CD4-positive, alpha-beta T cell (primary cell): ENCODE results near the gene NES. TPM values are rescaled to one million over a fixed set of nuclear protein-coding genes. Genes with fewer than 3 reads are reported as not detected.

Experiments used
- ATAC-seq: fragments of 200-7000 bp; cut with Tn5 transposase; one replicate; pipeline ENCODE4 v1.10.0; 2022; ENCODE audit warnings: mild to moderate bottlenecking; ENCODE audit not compliant: poor library complexity
- CTCF ChIA-PET: fragments of 350-600 bp; sonication (Branson Sonifier 250); formaldehyde crosslinking; loops from one replicate; lab custom pipeline; 2021; ENCODE audit warnings: antibody characterized with exemption, inconsistent platforms; lab: Charles Lee
- POLR2A ChIA-PET: fragments of 350-600 bp; sonication (Branson Sonifier 250); formaldehyde crosslinking; loops from one replicate; lab custom pipeline; 2021; ENCODE audit warnings: antibody characterized with exemption, inconsistent platforms; lab: Charles Lee
- DNase-seq, 14 experiments: peaks; one replicate each; pipeline ENCODE4 v3.0.0-alpha.2; 2013 to 2020; ENCODE audit warnings: mixed read lengths in 2 of 14
- H3K27ac ChIP-seq, 2 donors: one replicate each; pipeline versions ENCODE4 v1.5.1 to v1.7.0; 2013; ENCODE audit warnings: low read length in 2 of 2, low read depth in 1 of 2, mild to moderate bottlenecking in 1 of 2
- H3K27me3 ChIP-seq, 2 experiments: 1 replicate in 1 of 2; 2 replicates in 1 of 2; pipeline versions ENCODE4 v1.6.1 to v1.7.0; 2013; ENCODE audit warnings: low read length in 2 of 2, control low read depth in 1 of 2, mild to moderate bottlenecking in 1 of 2, moderate library complexity in 1 of 2; ENCODE audit not compliant: insufficient read depth in 2 of 2, control insufficient read depth in 1 of 2
- H3K36me3 ChIP-seq: one replicate; pipeline ENCODE4 v1.6.1; 2013; ENCODE audit warnings: low read length, control low read depth; ENCODE audit not compliant: insufficient read depth
- H3K4me1 ChIP-seq: one replicate; pipeline ENCODE4 v1.6.1; 2013; ENCODE audit warnings: low read length, control low read depth; ENCODE audit not compliant: insufficient read depth
- H3K4me3 ChIP-seq: one replicate; pipeline ENCODE4 v1.5.1; 2013; ENCODE audit warnings: mild to moderate bottlenecking, low read length, moderate library complexity
- H3K9me3 ChIP-seq, 2 experiments: 1 replicate in 1 of 2; 2 replicates in 1 of 2; pipeline versions ENCODE4 v1.6.1 to v1.7.0; 2013; ENCODE audit warnings: low read length in 2 of 2, mild to moderate bottlenecking in 2 of 2, control low read depth in 1 of 2, moderate library complexity in 1 of 2; ENCODE audit not compliant: control insufficient read depth in 1 of 2, insufficient read depth in 1 of 2
- H3K27ac Mint-ChIP-seq: one replicate; pipeline ENCODE4 v1.8.0; 2020; ENCODE audit warnings: mixed read lengths
- H3K27me3 Mint-ChIP-seq: one replicate; pipeline ENCODE4 v1.8.0; 2021; ENCODE audit warnings: mixed read lengths
- H3K36me3 Mint-ChIP-seq: one replicate; pipeline ENCODE4 v1.8.0; 2021; ENCODE audit warnings: low read depth, mixed read lengths
- H3K4me1 Mint-ChIP-seq: one replicate; pipeline ENCODE4 v1.8.0; 2021; ENCODE audit warnings: low read depth, mixed read lengths
- H3K4me3 Mint-ChIP-seq: one replicate; pipeline ENCODE4 v1.8.0; 2020; ENCODE audit warnings: mild to moderate bottlenecking, mixed read lengths
- H3K9me3 Mint-ChIP-seq: one replicate; pipeline ENCODE4 v1.8.0; 2020; ENCODE audit warnings: mixed read lengths
- CTCF ChIP-seq: fragments of 200-600 bp; IDR thresholded peaks from one replicate; pipeline ENCODE4 v1.8.0; 2022; ENCODE audit warnings: antibody characterized with exemption, mild to moderate bottlenecking
- intact Hi-C, 2 experiments: fragments of 100-400 bp; cut with DNase I in 1 of 2; cut with micrococcal nuclease in 1 of 2; formaldehyde crosslinking; loops; one replicate each; pipeline versions ENCODE4 v1.15.1 to v1.9.0; 2023 to 2025; cut with DNase I, micrococcal nuclease
- total RNA-seq, 174 experiments: library from RNA in 2 of 174; stranded (reverse) in 2 of 174; gene quantifications; one replicate each; pipeline ENCODE4 v1.2.3 and lab custom pipeline; 2021 to 2026

Gene NES
- total RNA-seq, 2 experiments from 2014 or later, result not detected

GRCh38 chr1:156618853-156619581, 58.2 kb downstream of the NES start, which contains the start of gene HAPLN2:
Gene HAPLN2, plus strand, starts transcription at chr1:156619415. Its CDS starts 4,076 bp downstream, at chr1:156623491.
- Histone ChIP-seq H3K36me3 (no peaks in the 10 kb centered on the region), H3K4me3 (no peak within 1 kb of the TSS), H3K4me1 (peaks cover 5% of the 10 kb centered on the region), H3K27ac (no peak within 1 kb of the TSS), H3K27me3 (peaks cover 36% of the 10 kb centered on the region in 2 experiments), H3K9me3 (no peaks in the 10 kb centered on the region)
- Mint-ChIP-seq H3K4me3 (no peak within 1 kb of the TSS), H3K27ac (no peak within 1 kb of the TSS), H3K36me3 (no peaks in the 10 kb centered on the region), H3K27me3 (peaks cover 74% of the 10 kb centered on the region), H3K9me3 (no peaks in the 10 kb centered on the region), H3K4me1 (no peaks in the 10 kb centered on the region)
- ChIA-PET POLR2A (no interaction called here), CTCF (interaction anchor here (1.1 to 2.3 kb wide), 4 partner anchors 10 to 233 kb away, joined by 3 to 13 read pairs (median 5); no protein-coding TSS in a partner anchor)
- ATAC-seq (peak; percentile 48), DNase-seq (peak in 5 of 14 experiments; percentile 11 to 49 (median 39))
- intact Hi-C loops, result no loop called here
- TF ChIP-seq CTCF, result peak; percentile 34

Other genes starting within 250 kb of the NES start
- 100 to 1,000 TPM; 155 to 162 TPM for gene MEF2D, start 176.6 kb downstream of the NES start, total RNA-seq
- gene IQGAP3, start 104.8 kb downstream of the NES start, total RNA-seq, result not detected
- gene TTC24, start 97.7 kb downstream of the NES start, total RNA-seq, result 1 to 10 TPM; 5.7 to 8.1 TPM
- 10 to 100 TPM; 23.3 to 27.8 TPM for gene NAXE, start 85.6 kb downstream of the NES start, total RNA-seq
- gene GPATCH4, start 75.9 kb downstream of the NES start, total RNA-seq, result 10 to 100 TPM; 35.3 to 36.3 TPM
- under 1 TPM; 0.44 to 0.56 TPM for gene HAPLN2, start 58.0 kb downstream of the NES start, total RNA-seq
- not detected for gene BCAN, start 35.3 kb downstream of the NES start, total RNA-seq
- gene CRABP2, start 28.2 kb upstream of the NES start, total RNA-seq, result 1 to 10 TPM; 3.2 to 4.2 TPM
- gene METTL25B, start 51.1 kb upstream of the NES start, total RNA-seq, result 10 to 100 TPM; 10.6 to 12.0 TPM
- gene ISG20L2, start 51.4 kb upstream of the NES start, total RNA-seq, result 10 to 100 TPM; 44.2 to 50.9 TPM
- gene MRPL24, start 63.7 kb upstream of the NES start, total RNA-seq, result 10 to 100 TPM; 11.7 to 11.9 TPM
- gene HDGF, start 74.3 kb upstream of the NES start, total RNA-seq, result 10 to 100 TPM; 60.8 TPM
- 10 to 100 TPM; 49.5 to 50.0 TPM for gene PRCC, start 90.1 kb upstream of the NES start, total RNA-seq
- gene SH2D2A, start 139.4 kb upstream of the NES start, total RNA-seq, result 10 to 100 TPM; 51.6 to 51.8 TPM
- not detected for gene INSRR, start 181.7 kb upstream of the NES start, total RNA-seq
- gene NTRK1, start 183.5 kb upstream of the NES start, total RNA-seq, result under 1 TPM; 0.42 to 0.52 TPM
- under 1 TPM; 0.20 to 0.41 TPM for gene PEAR1, start 216.3 kb upstream of the NES start, total RNA-seq
- not detected for gene LRRC71, start 243.2 kb upstream of the NES start, total RNA-seq